HCT116 (cell line): ENCODE results near the gene MECP2.

ENCODE experiments used
- CBX3 ChIP-seq: IDR thresholded peaks from 2 replicates; pipeline ENCODE4 v1.6.1; 2012; ENCODE audit warnings: low read depth
- EZH2 ChIP-seq: fragments of 200-600 bp; sonication (generic); IDR thresholded peaks from 2 replicates; pipeline ENCODE4 v1.6.1; 2017; ENCODE audit warnings: antibody characterized with exemption, mixed run types
- POLR2A ChIP-seq: IDR thresholded peaks from 2 replicates; pipeline ENCODE4 v1.7.0; 2011; ENCODE audit warnings: borderline replicate concordance; ENCODE audit not compliant: insufficient read depth, insufficient read length; ENCODE audit errors: extremely low read depth
- POLR2AphosphoS5 ChIP-seq: IDR thresholded peaks from 2 replicates; pipeline ENCODE4 v1.6.1; 2011; ENCODE audit warnings: mild to moderate bottlenecking, low read depth, low read length, moderate library complexity
- YY1 ChIP-seq: IDR thresholded peaks from 2 replicates; pipeline ENCODE4 v1.6.1; 2011; ENCODE audit warnings: low read length, low read depth, moderate library complexity, mild to moderate bottlenecking; ENCODE audit not compliant: insufficient replicate concordance; ENCODE audit errors: extremely low read depth
- ZNF274 ChIP-seq: fragments of 200-500 bp; sonication (Bioruptor generic); IDR thresholded peaks from 2 replicates; pipeline ENCODE4 v1.6.1; 2014; ENCODE audit warnings: mild to moderate bottlenecking, low read depth, low read length, inconsistent platforms
- TF ChIP-seq, protein P1 (sequence below), 3 experiments: fragments of 200-600 bp in 1 of 3; sonication (generic) in 1 of 3; IDR thresholded peaks in 2 of 3; conservative IDR thresholded peaks in 1 of 3; 2 replicates each; pipeline ENCODE4 v1.5.1; 2012 to 2017; ENCODE audit warnings: low read depth in 2 of 3, low read length in 2 of 3, antibody characterized with exemption in 1 of 3, borderline replicate concordance in 1 of 3, control low read depth in 1 of 3, mild to moderate bottlenecking in 1 of 3, mixed read lengths in 1 of 3, mixed run types in 1 of 3, moderate library complexity in 1 of 3; ENCODE audit not compliant: insufficient read depth in 1 of 3
- TF ChIP-seq, protein P2 (sequence below): IDR thresholded peaks from 2 replicates; pipeline ENCODE4 v1.6.1; 2011; ENCODE audit warnings: mild to moderate bottlenecking, low read length, moderate library complexity; ENCODE audit not compliant: insufficient replicate concordance; ENCODE audit errors: extremely low read depth
- TF ChIP-seq, protein P3 (sequence below): IDR thresholded peaks from 2 replicates; pipeline ENCODE4 v1.6.1; 2012
- TF ChIP-seq, protein P4 (sequence below): IDR thresholded peaks from 2 replicates; pipeline ENCODE4 v1.6.1; 2012

DNA sequence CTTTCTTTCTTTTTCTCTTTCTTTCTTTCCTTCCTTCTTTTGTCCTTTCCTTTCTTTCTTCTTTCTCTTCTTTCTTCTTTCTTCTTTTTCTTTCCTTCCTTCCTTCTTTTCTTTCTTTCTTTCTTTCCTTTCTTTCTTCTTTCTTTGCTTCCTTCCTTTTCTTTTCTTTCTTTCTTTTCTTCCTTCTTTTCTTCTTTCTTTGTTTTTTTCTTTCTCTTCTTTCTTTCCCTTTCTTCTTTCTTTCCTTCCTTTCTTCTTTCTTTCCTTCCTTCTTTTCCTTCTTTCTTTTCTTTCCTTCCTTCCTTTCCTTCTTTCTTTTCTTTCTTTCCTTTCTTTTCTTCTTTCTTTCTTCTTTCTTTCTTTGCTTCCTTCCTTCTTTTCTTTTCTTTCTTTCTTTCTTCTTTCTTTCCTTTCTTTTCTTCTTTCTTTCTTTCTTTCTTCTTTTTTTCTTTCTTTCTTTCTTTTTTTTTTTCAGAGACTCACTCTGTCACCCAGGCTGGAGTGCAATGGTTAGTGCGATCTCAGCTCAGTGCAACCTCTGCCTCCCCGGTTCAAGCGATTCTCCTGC lies 106.4 kb downstream of the MECP2 start:
- TF ChIP-seq POLR2A (no peak), POLR2AphosphoS5 (no peak), CBX3 (no peak), YY1 (no peak), ZNF274 (no peak), EZH2 (no peak)
- TF ChIP-seq, protein P1, sequence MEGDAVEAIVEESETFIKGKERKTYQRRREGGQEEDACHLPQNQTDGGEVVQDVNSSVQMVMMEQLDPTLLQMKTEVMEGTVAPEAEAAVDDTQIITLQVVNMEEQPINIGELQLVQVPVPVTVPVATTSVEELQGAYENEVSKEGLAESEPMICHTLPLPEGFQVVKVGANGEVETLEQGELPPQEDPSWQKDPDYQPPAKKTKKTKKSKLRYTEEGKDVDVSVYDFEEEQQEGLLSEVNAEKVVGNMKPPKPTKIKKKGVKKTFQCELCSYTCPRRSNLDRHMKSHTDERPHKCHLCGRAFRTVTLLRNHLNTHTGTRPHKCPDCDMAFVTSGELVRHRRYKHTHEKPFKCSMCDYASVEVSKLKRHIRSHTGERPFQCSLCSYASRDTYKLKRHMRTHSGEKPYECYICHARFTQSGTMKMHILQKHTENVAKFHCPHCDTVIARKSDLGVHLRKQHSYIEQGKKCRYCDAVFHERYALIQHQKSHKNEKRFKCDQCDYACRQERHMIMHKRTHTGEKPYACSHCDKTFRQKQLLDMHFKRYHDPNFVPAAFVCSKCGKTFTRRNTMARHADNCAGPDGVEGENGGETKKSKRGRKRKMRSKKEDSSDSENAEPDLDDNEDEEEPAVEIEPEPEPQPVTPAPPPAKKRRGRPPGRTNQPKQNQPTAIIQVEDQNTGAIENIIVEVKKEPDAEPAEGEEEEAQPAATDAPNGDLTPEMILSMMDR (IDR thresholded peaks at IDR 0.05 in 2 of 3, conservative IDR thresholded peaks at IDR 0.05 in 1 of 3; ENCODE audit: borderline replicate concordance in 1 of 3, insufficient read depth in 1 of 3, low read depth in 2 of 3, low read length in 2 of 3), result no peak
- TF ChIP-seq, protein P2, sequence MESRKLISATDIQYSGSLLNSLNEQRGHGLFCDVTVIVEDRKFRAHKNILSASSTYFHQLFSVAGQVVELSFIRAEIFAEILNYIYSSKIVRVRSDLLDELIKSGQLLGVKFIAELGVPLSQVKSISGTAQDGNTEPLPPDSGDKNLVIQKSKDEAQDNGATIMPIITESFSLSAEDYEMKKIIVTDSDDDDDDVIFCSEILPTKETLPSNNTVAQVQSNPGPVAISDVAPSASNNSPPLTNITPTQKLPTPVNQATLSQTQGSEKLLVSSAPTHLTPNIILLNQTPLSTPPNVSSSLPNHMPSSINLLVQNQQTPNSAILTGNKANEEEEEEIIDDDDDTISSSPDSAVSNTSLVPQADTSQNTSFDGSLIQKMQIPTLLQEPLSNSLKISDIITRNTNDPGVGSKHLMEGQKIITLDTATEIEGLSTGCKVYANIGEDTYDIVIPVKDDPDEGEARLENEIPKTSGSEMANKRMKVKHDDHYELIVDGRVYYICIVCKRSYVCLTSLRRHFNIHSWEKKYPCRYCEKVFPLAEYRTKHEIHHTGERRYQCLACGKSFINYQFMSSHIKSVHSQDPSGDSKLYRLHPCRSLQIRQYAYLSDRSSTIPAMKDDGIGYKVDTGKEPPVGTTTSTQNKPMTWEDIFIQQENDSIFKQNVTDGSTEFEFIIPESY, result no peak
- TF ChIP-seq, protein P3, sequence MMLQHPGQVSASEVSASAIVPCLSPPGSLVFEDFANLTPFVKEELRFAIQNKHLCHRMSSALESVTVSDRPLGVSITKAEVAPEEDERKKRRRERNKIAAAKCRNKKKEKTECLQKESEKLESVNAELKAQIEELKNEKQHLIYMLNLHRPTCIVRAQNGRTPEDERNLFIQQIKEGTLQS, result no peak
- TF ChIP-seq, protein P4, sequence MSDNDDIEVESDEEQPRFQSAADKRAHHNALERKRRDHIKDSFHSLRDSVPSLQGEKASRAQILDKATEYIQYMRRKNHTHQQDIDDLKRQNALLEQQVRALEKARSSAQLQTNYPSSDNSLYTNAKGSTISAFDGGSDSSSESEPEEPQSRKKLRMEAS, result no peak
